ENCODE data around the gene KCNQ5. TPM values are rescaled to one million over a fixed set of nuclear protein-coding genes. Genes with fewer than 3 reads are reported as not detected.

KCNQ5 gene
- total RNA-seq, 2 experiments from 2014 or later = 2.1 to 2.5 TPM

DNA sequence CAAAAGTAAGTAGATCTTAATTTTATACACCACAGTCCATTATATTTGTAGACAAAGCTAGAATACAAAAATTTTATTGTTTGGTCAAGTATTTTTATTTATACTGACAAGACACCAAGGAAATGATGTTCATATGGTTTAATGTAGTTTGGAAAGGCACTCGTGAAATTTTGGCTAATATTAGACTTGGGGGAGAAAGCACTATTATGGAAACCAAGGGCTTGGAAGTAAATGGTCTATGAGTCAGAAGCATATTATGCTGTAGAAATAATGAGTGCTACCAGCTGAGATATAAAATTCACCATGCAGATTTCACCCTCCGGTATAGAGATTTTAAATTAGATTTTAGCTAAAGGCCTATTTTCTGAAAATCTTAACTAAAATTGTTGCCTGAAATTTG lies 233.6 kb downstream of the KCNQ5 start:
- POLR2A ChIA-PET = no interaction called here

DNA sequence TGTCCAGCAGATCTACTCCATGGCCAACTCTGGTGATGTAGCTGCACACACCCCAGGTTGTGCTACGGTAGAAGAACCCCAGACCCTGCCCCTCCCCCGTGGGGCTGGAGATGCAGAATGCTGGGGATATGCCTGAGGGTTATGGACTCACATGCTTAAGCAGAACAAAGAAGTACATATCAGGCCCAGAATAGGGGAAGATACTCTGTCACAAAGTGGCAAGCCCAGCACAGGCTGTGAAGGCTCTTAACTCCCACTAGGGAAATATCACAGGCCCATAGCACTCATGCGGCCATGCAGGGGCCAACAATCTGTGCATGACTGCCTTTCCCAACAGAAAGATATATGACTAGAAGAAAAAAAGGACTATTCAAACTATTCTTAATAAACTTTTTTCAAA lies 234.9 kb downstream of the KCNQ5 start:
- ChIA-PET POLR2A (no interaction called here), CTCF (no interaction called here)
- intact Hi-C loops (cut with DNase I, micrococcal nuclease) = no loop called here
- no peaks in the 10 kb centered on the region for H3K9me3 ChIP-seq (ENCODE audit: control insufficient read depth in 1 of 2, insufficient read depth in 1 of 2, low read length in 2 of 2)
- TF ChIP-seq, protein P1, sequence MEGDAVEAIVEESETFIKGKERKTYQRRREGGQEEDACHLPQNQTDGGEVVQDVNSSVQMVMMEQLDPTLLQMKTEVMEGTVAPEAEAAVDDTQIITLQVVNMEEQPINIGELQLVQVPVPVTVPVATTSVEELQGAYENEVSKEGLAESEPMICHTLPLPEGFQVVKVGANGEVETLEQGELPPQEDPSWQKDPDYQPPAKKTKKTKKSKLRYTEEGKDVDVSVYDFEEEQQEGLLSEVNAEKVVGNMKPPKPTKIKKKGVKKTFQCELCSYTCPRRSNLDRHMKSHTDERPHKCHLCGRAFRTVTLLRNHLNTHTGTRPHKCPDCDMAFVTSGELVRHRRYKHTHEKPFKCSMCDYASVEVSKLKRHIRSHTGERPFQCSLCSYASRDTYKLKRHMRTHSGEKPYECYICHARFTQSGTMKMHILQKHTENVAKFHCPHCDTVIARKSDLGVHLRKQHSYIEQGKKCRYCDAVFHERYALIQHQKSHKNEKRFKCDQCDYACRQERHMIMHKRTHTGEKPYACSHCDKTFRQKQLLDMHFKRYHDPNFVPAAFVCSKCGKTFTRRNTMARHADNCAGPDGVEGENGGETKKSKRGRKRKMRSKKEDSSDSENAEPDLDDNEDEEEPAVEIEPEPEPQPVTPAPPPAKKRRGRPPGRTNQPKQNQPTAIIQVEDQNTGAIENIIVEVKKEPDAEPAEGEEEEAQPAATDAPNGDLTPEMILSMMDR (IDR thresholded peaks at IDR 0.05) = no peak
- no peak overlapping the region for H3K4me3 ChIP-seq (ENCODE audit: low read length)
- no peak for ATAC-seq (ENCODE audit: poor library complexity)
- no peaks in the 10 kb centered on the region for H3K4me1 ChIP-seq (ENCODE audit: insufficient read depth, low read length)
- Mint-ChIP-seq H3K36me3 (ENCODE audit: low read depth) (no peaks in the 10 kb centered on the region), H3K4me3 (no peak overlapping the region), H3K4me1 (ENCODE audit: low read depth) (no peaks in the 10 kb centered on the region), H3K27me3 (no peaks in the 10 kb centered on the region), H3K9me3 (no peaks in the 10 kb centered on the region), H3K27ac (no peak overlapping the region)
- H3K27ac ChIP-seq (ENCODE audit: low read depth in 1 of 2, low read length in 2 of 2) = no peak overlapping the region
- DNase-seq = no peak
- H3K27me3 ChIP-seq (ENCODE audit: control insufficient read depth in 1 of 2, insufficient read depth in 2 of 2, low read length in 2 of 2) = no peaks in the 10 kb centered on the region
- no peaks in the 10 kb centered on the region for H3K36me3 ChIP-seq (ENCODE audit: insufficient read depth, low read length)

More for the DNA sequence above, 233.6 kb downstream of the KCNQ5 start:
- Mint-ChIP-seq H3K4me3 (no peak overlapping the region), H3K9me3 (no peaks in the 10 kb centered on the region), H3K4me1 (ENCODE audit: low read depth) (no peaks in the 10 kb centered on the region), H3K27ac (no peak overlapping the region), H3K27me3 (no peaks in the 10 kb centered on the region), H3K36me3 (ENCODE audit: low read depth) (no peaks in the 10 kb centered on the region)
- H3K4me3 ChIP-seq (ENCODE audit: low read length) = no peak overlapping the region
- intact Hi-C loops (cut with DNase I, micrococcal nuclease) = no loop called here
- no peaks in the 10 kb centered on the region for H3K27me3 ChIP-seq (ENCODE audit: control insufficient read depth in 1 of 2, insufficient read depth in 2 of 2, low read length in 2 of 2)
- no peak overlapping the region for H3K27ac ChIP-seq (ENCODE audit: low read depth in 1 of 2, low read length in 2 of 2)
- H3K36me3 ChIP-seq (ENCODE audit: insufficient read depth, low read length) = no peaks in the 10 kb centered on the region
- no peaks in the 10 kb centered on the region for H3K4me1 ChIP-seq (ENCODE audit: insufficient read depth, low read length)
- TF ChIP-seq, protein P1 (IDR thresholded peaks at IDR 0.05) = no peak
- CTCF ChIA-PET = no interaction called here
- H3K9me3 ChIP-seq (ENCODE audit: control insufficient read depth in 1 of 2, insufficient read depth in 1 of 2, low read length in 2 of 2) = no peaks in the 10 kb centered on the region
- no peak for ATAC-seq (ENCODE audit: poor library complexity)
- no peak for DNase-seq

DNA sequence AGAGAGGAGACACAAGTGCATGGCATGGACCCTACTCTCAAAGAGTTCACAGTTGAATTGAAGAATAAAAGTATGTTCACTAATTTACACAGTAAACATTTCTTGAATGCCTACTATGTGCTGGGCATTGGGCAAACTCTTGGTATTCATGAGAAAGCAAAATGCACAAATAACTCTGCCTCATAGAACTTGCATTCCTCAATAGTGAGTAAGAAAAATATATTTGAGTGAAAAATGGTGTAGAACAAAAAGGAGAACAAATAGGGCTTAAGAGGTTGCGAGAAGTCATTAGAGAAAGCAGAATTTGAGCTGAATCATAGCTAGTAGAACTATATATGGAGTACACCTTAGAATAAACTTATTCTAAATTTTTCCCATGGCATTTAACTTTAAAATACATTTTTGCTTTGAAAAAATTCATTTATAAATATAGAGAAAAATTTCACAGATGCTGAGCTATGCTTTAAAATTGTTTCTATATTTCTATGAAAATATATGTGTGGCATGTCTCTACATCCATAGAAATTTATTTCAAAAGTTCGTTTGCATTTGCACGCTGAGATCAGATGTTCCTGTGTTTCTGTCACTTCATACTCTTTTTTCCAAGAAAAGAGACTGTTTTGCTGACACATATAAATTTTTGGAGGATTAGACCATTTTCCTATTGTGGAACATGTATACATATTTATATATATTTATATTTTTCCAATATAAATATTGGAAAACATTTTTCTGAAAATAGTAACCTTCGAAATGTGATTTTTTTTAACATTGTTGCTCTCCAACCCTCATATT lies 236.1 kb downstream of the KCNQ5 start:
- intact Hi-C loops (cut with DNase I, micrococcal nuclease) = no loop called here
- no peaks in the 10 kb centered on the region for H3K36me3 ChIP-seq (ENCODE audit: insufficient read depth, low read length)
- Mint-ChIP-seq H3K4me1 (ENCODE audit: low read depth) (no peaks in the 10 kb centered on the region), H3K4me3 (no peak overlapping the region), H3K27me3 (no peaks in the 10 kb centered on the region), H3K27ac (no peak overlapping the region), H3K36me3 (ENCODE audit: low read depth) (no peaks in the 10 kb centered on the region), H3K9me3 (no peaks in the 10 kb centered on the region)
- no peaks in the 10 kb centered on the region for H3K27me3 ChIP-seq (ENCODE audit: control insufficient read depth in 1 of 2, insufficient read depth in 2 of 2, low read length in 2 of 2)
- no peak for DNase-seq
- CTCF ChIA-PET = no interaction called here
- TF ChIP-seq, protein P1 (IDR thresholded peaks at IDR 0.05) = no peak
- no peaks in the 10 kb centered on the region for H3K9me3 ChIP-seq (ENCODE audit: control insufficient read depth in 1 of 2, insufficient read depth in 1 of 2, low read length in 2 of 2)
- H3K4me1 ChIP-seq (ENCODE audit: insufficient read depth, low read length) = no peaks in the 10 kb centered on the region
- POLR2A ChIA-PET = no interaction called here
- no peak overlapping the region for H3K27ac ChIP-seq (ENCODE audit: low read depth in 1 of 2, low read length in 2 of 2)
- no peak overlapping the region for H3K4me3 ChIP-seq (ENCODE audit: low read length)
- no peak for ATAC-seq (ENCODE audit: poor library complexity)

All from CD4-positive, alpha-beta T cell (primary cell).